ENCODE measurements around the gene PGK1. TPM values are rescaled to one million over a fixed set of nuclear protein-coding genes. Genes with fewer than 3 reads are reported as not detected.

The PGK1 gene
- polyA plus RNA-seq, 1 experiment, result 442 TPM

DNA sequence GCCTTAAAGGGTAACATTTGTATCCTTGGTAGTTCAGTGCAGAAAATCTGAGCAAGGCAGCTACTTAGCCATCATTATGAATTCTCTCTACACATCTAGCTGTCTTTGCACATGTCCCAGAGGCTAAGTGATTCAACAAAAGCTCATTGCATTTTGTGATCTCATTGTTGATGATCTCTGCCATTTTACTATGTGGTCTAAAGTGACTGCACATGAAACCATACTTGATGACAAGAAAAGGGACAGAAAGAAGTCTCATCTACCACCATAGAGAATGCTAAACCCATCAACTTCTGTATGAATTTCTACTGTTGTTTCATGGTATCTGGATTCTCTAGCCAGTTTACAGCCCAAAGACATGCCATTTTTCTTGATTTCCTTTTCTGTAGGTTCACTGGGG lies 5.9 kb upstream of the PGK1 start:
- CTCF ChIA-PET, result no interaction called here
- Histone ChIP-seq H3K27ac (ENCODE audit: low read depth, low read length) (no peak overlapping the region), H3K27me3 (ENCODE audit: control insufficient read depth, insufficient read depth, low read length) (no peaks in the 10 kb centered on the region), H3K4me3 (ENCODE audit: low read depth, low read length) (no peak overlapping the region), H3K9me3 (ENCODE audit: control insufficient read depth, insufficient read depth, low read length) (no peaks in the 10 kb centered on the region)
- TF ChIP-seq, protein P1, sequence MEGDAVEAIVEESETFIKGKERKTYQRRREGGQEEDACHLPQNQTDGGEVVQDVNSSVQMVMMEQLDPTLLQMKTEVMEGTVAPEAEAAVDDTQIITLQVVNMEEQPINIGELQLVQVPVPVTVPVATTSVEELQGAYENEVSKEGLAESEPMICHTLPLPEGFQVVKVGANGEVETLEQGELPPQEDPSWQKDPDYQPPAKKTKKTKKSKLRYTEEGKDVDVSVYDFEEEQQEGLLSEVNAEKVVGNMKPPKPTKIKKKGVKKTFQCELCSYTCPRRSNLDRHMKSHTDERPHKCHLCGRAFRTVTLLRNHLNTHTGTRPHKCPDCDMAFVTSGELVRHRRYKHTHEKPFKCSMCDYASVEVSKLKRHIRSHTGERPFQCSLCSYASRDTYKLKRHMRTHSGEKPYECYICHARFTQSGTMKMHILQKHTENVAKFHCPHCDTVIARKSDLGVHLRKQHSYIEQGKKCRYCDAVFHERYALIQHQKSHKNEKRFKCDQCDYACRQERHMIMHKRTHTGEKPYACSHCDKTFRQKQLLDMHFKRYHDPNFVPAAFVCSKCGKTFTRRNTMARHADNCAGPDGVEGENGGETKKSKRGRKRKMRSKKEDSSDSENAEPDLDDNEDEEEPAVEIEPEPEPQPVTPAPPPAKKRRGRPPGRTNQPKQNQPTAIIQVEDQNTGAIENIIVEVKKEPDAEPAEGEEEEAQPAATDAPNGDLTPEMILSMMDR (IDR thresholded peaks at IDR 0.05; ENCODE audit: low read depth, low read length), result no peak
- DNase-seq (ENCODE audit: low read depth, low spot score), result no peak
- POLR2A ChIA-PET, result no interaction called here

DNA sequence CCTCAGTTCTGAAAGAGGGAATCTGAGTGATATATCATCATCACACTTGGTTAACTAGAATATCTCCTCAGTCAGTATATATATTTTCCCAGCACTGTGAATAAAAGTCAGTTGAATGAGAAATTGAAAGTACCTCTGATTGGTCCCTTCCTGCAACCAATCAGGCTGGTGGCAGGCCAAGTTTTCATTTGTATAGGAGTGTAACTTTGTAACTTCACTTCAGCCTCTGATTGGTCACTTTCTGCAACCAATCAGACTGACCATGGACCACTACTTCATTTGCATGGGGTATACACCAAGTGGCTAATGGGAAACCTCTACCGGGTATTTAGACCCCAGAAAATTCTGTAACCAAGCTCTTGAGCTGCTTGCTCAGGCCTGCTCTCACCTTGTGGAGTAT lies 2.0 kb upstream of the PGK1 start:
- ChIA-PET CTCF (interaction anchor here (1.4 kb wide), 1 partner anchor 9 kb away, joined by 7 read pairs; no protein-coding TSS in a partner anchor), POLR2A (no interaction called here)
- DNase-seq (ENCODE audit: low read depth, low spot score), result no peak
- Histone ChIP-seq H3K4me3 (ENCODE audit: low read depth, low read length) (no peak overlapping the region), H3K27ac (ENCODE audit: low read depth, low read length) (no peak overlapping the region), H3K27me3 (ENCODE audit: control insufficient read depth, insufficient read depth, low read length) (no peaks in the 10 kb centered on the region), H3K9me3 (ENCODE audit: control insufficient read depth, insufficient read depth, low read length) (no peaks in the 10 kb centered on the region)
- TF ChIP-seq, protein P1 (IDR thresholded peaks at IDR 0.05; ENCODE audit: low read depth, low read length), result no peak

DNA sequence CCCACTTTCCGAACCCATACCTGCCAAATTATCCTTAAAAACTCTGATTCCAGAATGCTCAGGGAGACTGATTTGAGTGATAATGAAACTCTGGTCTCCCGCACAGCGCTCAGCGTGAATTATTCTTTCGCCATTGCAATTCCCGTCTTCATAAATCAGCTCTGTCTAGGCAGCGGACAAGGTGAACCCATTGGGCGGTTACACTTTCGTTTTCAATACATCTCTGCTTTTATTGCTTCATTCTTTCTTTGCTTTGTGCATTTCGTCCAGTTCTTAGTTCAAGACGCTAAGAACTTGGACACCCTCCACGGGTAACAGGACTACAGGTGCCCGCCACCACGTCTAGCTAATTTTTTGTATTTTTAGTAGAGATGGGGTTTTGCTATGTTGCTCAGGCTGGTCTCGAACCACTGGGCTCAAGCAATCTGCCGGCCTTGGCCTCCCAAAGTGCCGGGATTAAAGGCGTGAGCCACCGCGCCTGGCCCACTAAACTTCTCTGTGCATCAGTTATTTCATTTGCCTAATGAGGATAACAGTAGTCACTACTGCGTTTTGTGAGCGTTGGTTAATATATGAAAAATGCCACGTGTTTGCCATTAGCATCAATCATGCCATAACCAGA lies 936 bp upstream of the PGK1 start:
- no peaks in the 10 kb centered on the region for H3K9me3 ChIP-seq (ENCODE audit: control insufficient read depth, insufficient read depth, low read length)
- CTCF ChIA-PET, result interaction anchor here (0.9 kb wide), 1 partner anchor 10 kb away, joined by 3 read pairs; no protein-coding TSS in a partner anchor
- H3K27me3 ChIP-seq (ENCODE audit: control insufficient read depth, insufficient read depth, low read length), result no peaks in the 10 kb centered on the region
- H3K4me3 ChIP-seq (ENCODE audit: low read depth, low read length), result peak overlapping the region; percentile 59
- no peak for DNase-seq (ENCODE audit: low read depth, low spot score)
- POLR2A ChIA-PET, result no interaction called here
- peak overlapping the region; percentile 89 for H3K27ac ChIP-seq (ENCODE audit: low read depth, low read length)
- TF ChIP-seq, protein P1 (IDR thresholded peaks at IDR 0.05; ENCODE audit: low read depth, low read length), result no peak

DNA sequence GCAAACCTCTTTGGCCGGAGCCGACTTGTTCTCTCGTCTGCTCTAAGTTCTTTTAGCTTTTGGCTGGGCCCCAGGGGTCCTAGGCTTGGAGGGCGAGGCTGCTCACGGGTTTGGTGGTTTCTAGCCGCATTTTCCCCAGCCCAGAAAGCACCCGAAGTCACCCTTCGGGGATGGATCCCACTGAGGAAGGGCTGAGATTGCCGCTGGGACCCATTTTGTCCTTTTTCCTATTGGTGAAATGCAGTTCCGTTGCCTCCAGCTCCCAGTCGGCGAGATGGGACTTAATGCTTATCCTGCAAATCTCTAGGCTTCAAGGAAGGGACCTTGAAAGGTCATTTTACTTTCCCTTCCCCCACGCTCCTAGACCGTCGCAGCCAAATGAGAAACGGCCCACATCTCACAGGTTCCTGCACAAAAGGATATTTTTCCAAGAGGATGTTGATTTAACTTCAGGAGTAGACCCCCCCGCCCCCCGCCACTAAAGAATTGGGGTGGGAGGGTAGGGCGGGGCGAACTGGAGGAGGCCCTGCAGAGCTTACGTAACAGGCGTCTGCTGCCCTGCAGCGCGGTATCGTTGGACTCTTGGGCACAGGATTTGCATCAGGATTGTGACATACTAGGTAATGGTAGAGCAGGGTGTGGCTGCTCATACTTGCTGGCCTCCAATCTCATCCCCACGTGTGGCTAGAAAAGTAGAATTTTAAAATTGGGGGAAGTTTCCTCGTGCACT lies 564 bp downstream of the PGK1 start:
- H3K27ac ChIP-seq (ENCODE audit: low read depth, low read length), result peak overlapping the region; percentile 75
- H3K4me3 ChIP-seq (ENCODE audit: low read depth, low read length), result peak overlapping the region; percentile 80
- no peaks in the 10 kb centered on the region for H3K9me3 ChIP-seq (ENCODE audit: control insufficient read depth, insufficient read depth, low read length)
- ChIA-PET POLR2A (interaction anchor here (0.9 to 1.1 kb wide), 3 partner anchors 35 to 206 kb away, joined by 3 read pairs; partner anchors contain the start of gene TAF9B), CTCF (interaction anchor here (1.2 kb wide), 1 partner anchor 206 kb away, joined by 5 read pairs; the partner anchor contains the start of gene COX7B)
- no peaks in the 10 kb centered on the region for H3K27me3 ChIP-seq (ENCODE audit: control insufficient read depth, insufficient read depth, low read length)
- DNase-seq (ENCODE audit: low read depth, low spot score), result no peak
- TF ChIP-seq, protein P1 (IDR thresholded peaks at IDR 0.05; ENCODE audit: low read depth, low read length), result no peak

All from AG04450 (cell line).